ENCODE data around the gene NTM.
A peak's percentile ranks its signal among the peaks of the same experiment; 100 is the strongest.
"Not testable (repeated sequence)": the region's sequence is repeated elsewhere in the genome, so short reads cannot be mapped to it uniquely, and the experiment has no call there.

NTM gene

GRCh38 chr11:131677828-131678470 is 307.5 kb downstream of the NTM start:
- no peak for DNase-seq

GRCh38 chr11:131678658-131679340 is 308.4 kb downstream of the NTM start:
- DNase-seq = no peak

GRCh38 chr11:131680448-131680847 is 310.0 kb downstream of the NTM start:
- not testable (repeated sequence) for DNase-seq

- no peak for DNase-seq
These were observed 311.5 kb downstream of the NTM start for GRCh38 chr11:131681920-131682319.

- no peak for DNase-seq
These were observed 312.1 kb downstream of the NTM start for GRCh38 chr11:131682373-131683015.

GRCh38 chr11:131683131-131683530 is 312.7 kb downstream of the NTM start:
- DNase-seq = no peak

GRCh38 chr11:131683666-131684065 is 313.3 kb downstream of the NTM start:
- DNase-seq = no peak

- DNase-seq = no peak
These were observed 314.0 kb downstream of the NTM start for GRCh38 chr11:131684111-131685060.

GRCh38 chr11:131685206-131685605 is 314.8 kb downstream of the NTM start:
- no peak for DNase-seq

- no peak for DNase-seq
These were observed 315.5 kb downstream of the NTM start for GRCh38 chr11:131685906-131686305.

- DNase-seq = no peak
These were observed 316.4 kb downstream of the NTM start for GRCh38 chr11:131686836-131687235.

- DNase-seq = no peak
These were observed 317.1 kb downstream of the NTM start for GRCh38 chr11:131687291-131688047.

- no peak for DNase-seq
These were observed 317.8 kb downstream of the NTM start for GRCh38 chr11:131688048-131688693.

- DNase-seq = no peak
These were observed 318.9 kb downstream of the NTM start for GRCh38 chr11:131689049-131689925.

- DNase-seq = no peak
These were observed 319.9 kb downstream of the NTM start for GRCh38 chr11:131690362-131690761.

- no peak for DNase-seq
These were observed 320.4 kb downstream of the NTM start for GRCh38 chr11:131690776-131691175.

GRCh38 chr11:131691181-131692041 is 321.0 kb downstream of the NTM start:
- peak; percentile 47 for DNase-seq

GRCh38 chr11:131692151-131692550 is 321.7 kb downstream of the NTM start:
- DNase-seq = no peak

GRCh38 chr11:131692961-131693360 is 322.5 kb downstream of the NTM start:
- no peak for DNase-seq

- peak; percentile 72 for DNase-seq
These were observed 323.3 kb downstream of the NTM start for GRCh38 chr11:131693756-131694155.
